ENCODE results near the gene PKDCC. TPM values are rescaled to one million over a fixed set of nuclear protein-coding genes. Genes with fewer than 3 reads are reported as not detected.

PKDCC gene
- total and polyA plus RNA-seq, 2 of the 13 experiments (the other 11 are each of a cell fraction or from before 2014, with no cell fraction given) = 52.6 to 58.8 TPM

DNA sequence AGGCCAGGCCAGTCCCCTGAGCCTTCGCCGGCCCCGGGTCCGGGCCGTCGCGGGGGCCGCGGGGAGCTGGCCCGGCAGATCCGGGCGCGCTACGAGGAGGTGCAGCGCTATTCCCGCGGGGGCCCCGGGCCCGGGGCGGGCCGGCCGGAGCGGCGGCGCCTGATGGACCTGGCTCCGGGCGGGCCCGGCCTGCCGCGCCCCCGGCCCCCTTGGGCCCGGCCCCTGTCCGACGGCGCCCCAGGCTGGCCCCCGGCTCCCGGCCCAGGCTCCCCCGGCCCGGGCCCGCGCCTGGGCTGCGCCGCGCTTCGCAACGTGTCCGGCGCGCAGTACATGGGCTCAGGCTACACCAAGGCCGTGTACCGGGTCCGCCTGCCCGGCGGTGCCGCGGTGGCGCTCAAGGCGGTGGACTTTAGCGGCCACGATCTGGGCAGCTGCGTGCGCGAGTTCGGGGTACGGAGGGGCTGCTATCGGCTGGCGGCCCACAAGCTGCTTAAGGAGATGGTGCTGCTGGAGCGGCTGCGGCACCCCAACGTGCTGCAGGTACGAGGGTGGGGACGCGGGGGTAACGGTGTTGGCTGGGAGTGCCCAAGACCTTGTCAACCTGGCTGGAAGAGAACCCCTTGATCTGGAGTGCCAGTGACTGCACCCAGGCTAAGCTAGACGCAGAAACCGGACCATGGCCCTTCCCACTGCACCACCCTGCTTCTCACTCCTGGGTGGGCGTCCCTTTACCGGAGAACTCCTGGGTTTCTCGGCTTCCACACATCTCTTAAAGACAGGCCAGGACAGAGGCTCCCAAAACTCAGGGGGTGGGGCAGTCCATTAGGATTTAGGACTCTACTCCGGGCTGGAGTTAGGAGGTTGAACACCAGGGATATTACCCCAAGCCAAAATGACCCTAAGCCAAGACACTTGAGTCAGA is 739 bp downstream of the PKDCC start (continued):
- TF ChIP-seq IRF9 (CRISPR knock-in tag; IDR thresholded peaks at IDR 0.05; ENCODE audit: borderline replicate concordance) (peak; percentile 16; the same call in 1 of the 2 replicates), RAD21 (CRISPR knock-in tag; IDR thresholded peaks at IDR 0.05) (no peak), MTF2 (CRISPR knock-in tag; IDR thresholded peaks at IDR 0.05; ENCODE audit: borderline replicate concordance) (no peak), ATF7-NPFF (CRISPR knock-in tag; IDR thresholded peaks at IDR 0.05; ENCODE audit: low read depth) (peak; percentile 64; the same call in 1 of the 2 replicates), TOE1 (CRISPR knock-in tag; IDR thresholded peaks at IDR 0.05) (no peak), KAT7 (CRISPR knock-in tag; IDR thresholded peaks at IDR 0.05; ENCODE audit: borderline replicate concordance) (peak; percentile 85; the same call in 1 of the 2 replicates), ZFP91 (CRISPR knock-in tag; IDR thresholded peaks at IDR 0.05; ENCODE audit: borderline replicate concordance) (peak; percentile 64; the same call in 1 of the 2 replicates), ZNF543 (CRISPR knock-in tag; IDR thresholded peaks at IDR 0.05) (0 out of 2 replicates have a peak, but pooled peaks have one; percentile 39), ONECUT2 (CRISPR knock-in tag; IDR thresholded peaks at IDR 0.05) (no peak), ZNF331 (CRISPR knock-in tag; IDR thresholded peaks at IDR 0.05) (no peak), HIVEP1 (CRISPR knock-in tag; IDR thresholded peaks at IDR 0.05) (peak; percentile 49; the same call in 1 of the 2 replicates), ARID4A (CRISPR knock-in tag; IDR thresholded peaks at IDR 0.05; ENCODE audit: borderline replicate concordance) (peak; percentile 60), ZNF790 (CRISPR knock-in tag; IDR thresholded peaks at IDR 0.05; ENCODE audit: borderline replicate concordance) (no peak), ZNF570 (CRISPR knock-in tag; IDR thresholded peaks at IDR 0.05; ENCODE audit: borderline replicate concordance) (no peak), ZBTB21 (CRISPR knock-in tag; IDR thresholded peaks at IDR 0.05) (no peak), AGO2 (optimal IDR thresholded peaks at IDR 0.05; ENCODE audit: low read depth, low read length) (peak; percentile 91), NFRKB (IDR thresholded peaks at IDR 0.05) (no peak), ZNF274 (CRISPR knock-in tag; IDR thresholded peaks at IDR 0.05) (peak; percentile 72; the same call in 1 of the 2 replicates)
- TF ChIP-seq, protein P1, sequence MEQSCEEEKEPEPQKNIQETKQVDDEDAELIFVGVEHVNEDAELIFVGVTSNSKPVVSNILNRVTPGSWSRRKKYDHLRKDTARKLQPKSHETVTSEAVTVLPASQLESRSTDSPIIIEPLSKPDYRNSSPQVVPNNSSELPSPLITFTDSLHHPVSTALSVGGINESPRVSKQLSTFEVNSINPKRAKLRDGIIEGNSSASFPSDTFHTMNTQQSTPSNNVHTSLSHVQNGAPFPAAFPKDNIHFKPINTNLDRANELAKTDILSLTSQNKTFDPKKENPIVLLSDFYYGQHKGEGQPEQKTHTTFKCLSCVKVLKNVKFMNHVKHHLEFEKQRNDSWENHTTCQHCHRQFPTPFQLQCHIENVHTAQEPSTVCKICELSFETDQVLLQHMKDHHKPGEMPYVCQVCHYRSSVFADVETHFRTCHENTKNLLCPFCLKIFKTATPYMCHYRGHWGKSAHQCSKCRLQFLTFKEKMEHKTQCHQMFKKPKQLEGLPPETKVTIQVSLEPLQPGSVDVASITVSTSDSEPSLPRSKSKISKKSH (CRISPR knock-in tag; IDR thresholded peaks at IDR 0.05; ENCODE audit: borderline replicate concordance) = peak; percentile 18; the same call in 1 of the 2 replicates
- TF ChIP-seq, protein P2, sequence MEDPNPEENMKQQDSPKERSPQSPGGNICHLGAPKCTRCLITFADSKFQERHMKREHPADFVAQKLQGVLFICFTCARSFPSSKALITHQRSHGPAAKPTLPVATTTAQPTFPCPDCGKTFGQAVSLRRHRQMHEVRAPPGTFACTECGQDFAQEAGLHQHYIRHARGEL (CRISPR knock-in tag; IDR thresholded peaks at IDR 0.05) = no peak

All from HepG2 (cell line).